Chondrocyte (in vitro differentiated cells): ENCODE results near the gene DENND1A. TPM values are rescaled to one million over a fixed set of nuclear protein-coding genes. Genes with fewer than 3 reads are reported as not detected.

Experiments
- DNase-seq: peaks from one replicate; pipeline ENCODE4 v3.0.0; 2021; ENCODE audit warnings: mixed read lengths, low spot score
- H3K27ac Mint-ChIP-seq: one replicate; pipeline ENCODE4 v1.8.0; 2021; ENCODE audit warnings: mild to moderate bottlenecking, moderate library complexity, mixed read lengths; ENCODE audit not compliant: unreplicated experiment
- H3K27me3 Mint-ChIP-seq: 2 replicates; pipeline ENCODE4 v1.8.0; 2021; ENCODE audit warnings: low read depth, mixed read lengths
- H3K36me3 Mint-ChIP-seq: 2 replicates; pipeline ENCODE4 v1.8.0; 2021; ENCODE audit warnings: low read depth, mixed read lengths
- H3K4me1 Mint-ChIP-seq: 2 replicates; pipeline ENCODE4 v1.8.0; 2021; ENCODE audit warnings: low read depth, mild to moderate bottlenecking, mixed read lengths
- H3K4me3 Mint-ChIP-seq: one replicate; pipeline ENCODE4 v1.8.0; 2021; ENCODE audit warnings: mild to moderate bottlenecking, moderate library complexity, mixed read lengths; ENCODE audit not compliant: unreplicated experiment
- H3K9me3 Mint-ChIP-seq: 2 replicates; pipeline ENCODE4 v1.8.0; 2021; ENCODE audit warnings: low read depth, mixed read lengths
- CTCF ChIP-seq: fragments of 200-600 bp; sonication (generic); IDR thresholded peaks from 2 replicates; pipeline ENCODE4 v1.5.0; 2021; ENCODE audit warnings: antibody characterized with exemption, mild to moderate bottlenecking, moderate library complexity
- total RNA-seq: library from RNA; stranded (reverse); gene quantifications from 3 replicates; pipeline ENCODE4 v1.2.1, GENCODE V29; 2021

Gene DENND1A
- total RNA-seq, 1 donor from 2014 or later: 15.3 TPM

GRCh38 chr9:123763910-123764588 lies 165.9 kb downstream of the DENND1A start:
- H3K27me3 Mint-ChIP-seq: no peaks in the 10 kb centered on the region
- no peaks in the 10 kb centered on the region for H3K36me3 Mint-ChIP-seq
- no peak for DNase-seq

DNA sequence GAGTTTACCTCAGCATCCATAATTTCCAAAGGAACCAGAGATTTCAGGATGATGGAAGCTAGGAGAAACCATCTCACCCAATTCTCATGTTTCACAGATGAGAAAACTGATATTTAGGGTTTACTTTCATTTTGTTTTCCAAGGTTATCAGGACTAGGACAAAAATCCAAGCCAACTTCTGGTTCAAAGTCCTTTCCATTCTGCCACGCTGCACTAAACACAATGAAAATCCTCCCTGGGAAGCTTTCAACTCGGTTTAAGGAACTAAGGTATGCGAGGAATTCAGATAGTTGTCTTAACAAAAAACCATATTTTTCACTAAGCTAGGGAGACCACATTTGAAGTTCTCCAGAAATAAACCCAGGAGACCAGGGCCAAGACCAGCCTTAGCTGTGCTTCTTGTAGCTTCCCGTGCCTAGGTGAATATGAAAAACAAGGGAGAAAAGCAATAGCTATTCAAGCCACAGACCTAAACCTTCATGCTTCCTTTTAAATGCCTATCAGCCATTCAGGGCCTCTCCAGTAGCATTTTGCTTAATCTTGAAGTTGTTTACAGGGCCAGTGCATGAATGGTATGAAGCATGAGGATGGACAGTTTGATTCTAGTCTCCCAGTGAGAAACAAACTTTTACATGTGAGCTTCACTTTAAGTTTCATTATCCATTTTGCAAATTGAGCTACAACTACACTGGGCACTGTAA lies 167.9 kb downstream of the DENND1A start:
- no peak for DNase-seq
- H3K27me3 Mint-ChIP-seq: no peaks in the 10 kb centered on the region

More at GRCh38 chr9:123763910-123764588, 165.9 kb downstream of the DENND1A start:
- Mint-ChIP-seq H3K9me3 (no peaks in the 10 kb centered on the region), H3K4me1 (no peaks in the 10 kb centered on the region), H3K27ac (no peak overlapping the region), H3K4me3 (no peak overlapping the region)
- TF ChIP-seq CTCF: no peak

GRCh38 chr9:123757960-123758359 lies 172.0 kb downstream of the DENND1A start:
- TF ChIP-seq CTCF: no peak
- Mint-ChIP-seq H3K36me3 (peaks cover 2% of the 10 kb centered on the region), H3K4me1 (peaks cover 16% of the 10 kb centered on the region), H3K27me3 (no peaks in the 10 kb centered on the region), H3K27ac (no peak overlapping the region), H3K9me3 (no peaks in the 10 kb centered on the region), H3K4me3 (no peak overlapping the region)
- no peak for DNase-seq

More for the DNA sequence above, 167.9 kb downstream of the DENND1A start:
- H3K4me3 Mint-ChIP-seq: no peak overlapping the region
- TF ChIP-seq CTCF: no peak
- H3K4me1 Mint-ChIP-seq: no peaks in the 10 kb centered on the region
- peak overlapping the region; percentile 4 for H3K27ac Mint-ChIP-seq
- no peaks in the 10 kb centered on the region for H3K9me3 Mint-ChIP-seq
- no peaks in the 10 kb centered on the region for H3K36me3 Mint-ChIP-seq

GRCh38 chr9:123757547-123757946 lies 172.4 kb downstream of the DENND1A start:
- Mint-ChIP-seq H3K36me3 (peaks cover 2% of the 10 kb centered on the region), H3K9me3 (no peaks in the 10 kb centered on the region), H3K4me1 (peaks cover 20% of the 10 kb centered on the region), H3K27ac (no peak overlapping the region), H3K27me3 (no peaks in the 10 kb centered on the region), H3K4me3 (no peak overlapping the region)
- no peak for TF ChIP-seq CTCF
- no peak for DNase-seq

DNA sequence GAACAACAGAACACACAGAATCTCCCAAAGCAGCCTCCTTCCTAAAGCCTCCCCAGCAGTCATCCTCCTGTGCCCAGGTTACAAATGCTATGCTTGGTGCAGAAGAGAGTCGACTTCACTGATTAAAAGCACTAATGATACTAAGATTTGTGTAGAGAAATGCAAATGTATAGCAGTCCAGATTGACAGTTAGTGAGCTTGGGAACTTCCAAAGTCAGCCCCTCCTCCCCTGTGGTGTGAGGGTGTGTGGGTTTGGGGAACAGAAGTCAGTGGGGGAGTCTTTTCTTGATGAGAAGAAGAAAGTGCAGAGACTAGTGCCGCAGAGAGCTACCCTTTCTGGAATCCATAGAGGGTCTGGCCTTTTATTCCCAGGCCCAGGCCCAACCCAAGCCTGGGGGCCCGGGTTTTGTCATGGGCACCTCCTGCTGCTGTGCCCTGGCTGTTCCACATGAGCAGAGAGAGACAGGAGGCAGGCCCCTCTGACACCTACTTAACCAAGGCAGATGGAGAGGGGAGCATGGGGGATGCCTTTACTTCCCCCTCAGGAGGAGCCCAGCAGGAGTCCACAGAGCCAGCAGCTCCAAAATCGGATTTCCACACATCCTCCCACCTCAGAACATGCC lies 173.3 kb downstream of the DENND1A start:
- DNase-seq: no peak
- Mint-ChIP-seq H3K36me3 (peaks cover 2% of the 10 kb centered on the region), H3K9me3 (no peaks in the 10 kb centered on the region), H3K27me3 (no peaks in the 10 kb centered on the region), H3K4me3 (no peak overlapping the region), H3K27ac (no peak overlapping the region), H3K4me1 (peaks cover 22% of the 10 kb centered on the region)
- no peak for TF ChIP-seq CTCF
